ENCODE measurements around the gene FAM171A1.

GRCh38 chr10:15361131-15361530, 10.0 kb downstream of the FAM171A1 start:
- TF ChIP-seq CTCF (conservative IDR thresholded peaks at IDR 0.05; ENCODE audit: low read length) (no peak), EZH2phosphoT487 (IDR thresholded peaks at IDR 0.05; ENCODE audit: borderline replicate concordance) (no peak)
